LNCaP clone FGC (cell line): Measurements from ENCODE around the gene ESD.

Source experiments
- DNase-seq: peaks from one replicate; pipeline ENCODE4 v3.0.0-alpha.2; 2011; ENCODE audit warnings: low read depth
- H3K4me3 ChIP-seq: 2 replicates; pipeline ENCODE4 v1.5.1; 2011; ENCODE audit warnings: mild to moderate bottlenecking, low read depth, low read length, control low read depth
- CTCF ChIP-seq: IDR thresholded peaks from 2 replicates; pipeline ENCODE4 v1.5.1; 2012; ENCODE audit warnings: mild to moderate bottlenecking; ENCODE audit not compliant: control insufficient read depth, insufficient read depth; ENCODE audit errors: extremely low read depth

The ESD gene

DNA sequence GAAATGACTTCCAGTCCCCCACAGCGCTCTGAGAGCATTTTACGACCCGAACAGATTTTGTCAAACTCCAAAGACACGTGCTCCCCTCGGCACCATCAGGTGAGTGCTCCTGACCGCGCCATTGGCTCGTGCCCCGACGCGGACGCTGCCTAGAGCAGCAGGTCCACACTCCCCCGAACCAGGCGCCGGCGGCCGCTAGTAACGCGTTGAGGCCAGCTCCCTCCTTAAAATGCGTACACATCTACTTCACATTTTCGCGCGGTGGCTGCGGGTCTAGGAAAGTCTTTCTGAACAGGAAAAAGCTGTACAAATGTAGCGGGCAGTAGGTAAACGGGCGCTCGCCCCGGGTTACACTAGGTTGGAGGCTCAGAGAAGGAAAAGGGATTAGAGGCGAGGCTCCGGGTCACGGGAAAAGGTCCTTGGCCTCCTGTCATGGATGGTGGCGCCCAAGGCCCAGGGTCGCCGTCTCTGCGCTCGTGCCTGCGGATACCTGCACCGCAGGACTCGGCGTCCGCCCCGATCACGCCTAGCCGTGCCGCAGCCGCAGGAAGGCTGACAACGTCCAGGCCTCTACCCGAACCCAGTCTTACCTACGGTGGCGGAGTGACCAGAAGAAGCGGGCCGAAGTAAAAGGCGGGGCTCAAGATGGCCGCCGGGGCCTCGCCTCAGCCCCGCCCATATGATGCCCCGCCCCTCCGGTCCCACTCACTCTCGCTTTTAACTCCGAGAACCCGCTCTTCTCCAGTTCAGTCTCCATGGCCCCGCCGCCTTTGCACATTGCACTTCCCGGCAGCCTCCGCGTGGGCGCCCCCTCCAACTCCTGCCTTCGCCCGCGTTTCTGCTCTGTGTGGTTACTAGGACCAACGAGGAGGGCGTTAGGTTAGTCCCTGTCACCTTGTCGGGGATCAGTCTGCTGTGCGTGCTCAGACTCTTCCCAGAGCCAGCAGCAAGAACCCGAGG lies at the start of gene ESD:
Gene ESD (minus strand): TSS at position 647 of the 960 bp plus-strand sequence. CDS start 5,748 bp downstream, outside the sequence.
- TF ChIP-seq CTCF: no peak
- H3K4me3 ChIP-seq: peak within 1 kb of the TSS; percentile 75
- peak; percentile 45 for DNase-seq

GRCh38 chr13:46846726-46847125 lies 49.8 kb upstream of the ESD start:
- H3K4me3 ChIP-seq: no peak overlapping the region
- TF ChIP-seq CTCF: no peak
- no peak for DNase-seq

DNA sequence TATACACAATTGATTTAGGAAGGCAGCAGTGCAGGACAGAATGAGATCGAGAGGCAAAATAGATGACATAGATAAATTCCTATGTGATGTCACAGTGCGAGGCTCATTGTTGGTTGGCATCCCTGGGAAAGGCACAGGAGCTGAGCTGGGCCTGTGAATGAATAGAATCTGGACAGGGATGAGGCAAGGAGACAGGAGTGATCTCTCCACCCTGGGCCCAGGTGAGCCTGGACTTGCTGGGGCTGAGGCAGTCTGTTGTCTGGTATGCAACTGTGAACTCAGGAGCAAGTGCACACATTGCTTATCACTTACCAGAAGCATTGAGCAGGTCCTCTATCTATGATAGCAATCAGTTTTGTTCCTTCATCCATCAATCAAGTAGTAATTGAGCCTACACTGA lies 48.2 kb upstream of the ESD start:
- DNase-seq: no peak
- no peak overlapping the region for H3K4me3 ChIP-seq
- no peak for TF ChIP-seq CTCF

DNA sequence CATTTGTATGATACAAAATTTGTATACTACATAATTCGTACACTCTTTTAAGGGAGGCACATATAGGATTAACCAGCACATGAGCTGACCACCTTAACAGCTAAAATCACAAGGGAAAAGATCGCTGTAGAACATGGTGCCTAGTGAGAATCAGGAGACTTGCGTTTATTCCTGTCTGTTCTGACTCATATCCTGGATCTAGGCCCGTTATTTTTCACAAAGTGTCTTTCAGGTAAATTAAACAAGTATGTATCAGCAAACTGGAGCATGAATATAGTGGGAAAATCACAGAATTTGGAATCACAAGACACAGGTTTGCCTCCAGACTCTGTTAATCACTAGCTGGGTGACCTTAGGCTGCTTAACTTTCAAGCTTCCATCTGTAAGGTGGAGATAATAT lies 47.5 kb upstream of the ESD start:
- no peak for DNase-seq
- H3K4me3 ChIP-seq: no peak overlapping the region
- no peak for TF ChIP-seq CTCF

DNA sequence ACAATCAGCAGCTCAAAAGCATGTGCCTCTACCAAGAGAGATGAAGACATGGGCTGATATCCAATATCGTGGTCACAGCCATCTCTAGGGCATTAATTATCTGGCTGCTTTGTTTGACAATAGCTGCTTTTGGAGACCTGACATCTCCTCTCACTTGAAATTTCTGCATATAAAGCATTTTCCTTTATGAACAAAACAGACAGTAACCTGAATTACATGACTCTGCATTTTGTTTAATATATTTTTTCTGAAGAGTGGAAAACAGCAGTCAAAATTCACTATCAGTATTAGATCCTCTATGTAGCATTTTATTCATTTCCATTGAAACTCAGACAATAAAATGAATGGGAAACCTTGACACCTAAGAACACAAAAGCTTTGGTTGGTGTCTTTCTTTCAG lies 42.4 kb upstream of the ESD start:
- no peak overlapping the region for H3K4me3 ChIP-seq
- TF ChIP-seq CTCF: no peak
- no peak for DNase-seq

GRCh38 chr13:46834657-46835056 lies 37.7 kb upstream of the ESD start:
- no peak for DNase-seq
- H3K4me3 ChIP-seq: no peak overlapping the region
- no peak for TF ChIP-seq CTCF
